Neural cell (in vitro differentiated cells): Measurements from ENCODE around the gene MGME1.

Source experiments
- EP300 ChIP-seq: fragments of 450-650 bp; conservative IDR thresholded peaks from 2 replicates; pipeline ENCODE4 v1.6.1; 2014; ENCODE audit warnings: antibody characterized with exemption, mild to moderate bottlenecking, moderate library complexity; ENCODE audit not compliant: poor library complexity, severe bottlenecking
- MXI1 ChIP-seq: fragments of 450-650 bp; conservative IDR thresholded peaks from 2 replicates; pipeline ENCODE4 v1.6.1; 2014; ENCODE audit warnings: antibody characterized with exemption, mild to moderate bottlenecking; ENCODE audit not compliant: poor library complexity, severe bottlenecking
- POLR2AphosphoS5 ChIP-seq: IDR thresholded peaks from 2 replicates; pipeline ENCODE4 v1.6.1; 2012
- TAF1 ChIP-seq: IDR thresholded peaks from 2 replicates; pipeline ENCODE4 v1.6.1; 2012; ENCODE audit warnings: low read depth
- TF ChIP-seq, protein P1 (sequence below): IDR thresholded peaks from 2 replicates; pipeline ENCODE4 v1.6.1; 2012; ENCODE audit warnings: borderline replicate concordance
- TF ChIP-seq, protein P2 (sequence below): fragments of 450-650 bp; IDR thresholded peaks from 2 replicates; pipeline ENCODE4 v1.5.1; 2014; ENCODE audit warnings: antibody characterized with exemption, mild to moderate bottlenecking, moderate library complexity; ENCODE audit not compliant: poor library complexity, severe bottlenecking

DNA sequence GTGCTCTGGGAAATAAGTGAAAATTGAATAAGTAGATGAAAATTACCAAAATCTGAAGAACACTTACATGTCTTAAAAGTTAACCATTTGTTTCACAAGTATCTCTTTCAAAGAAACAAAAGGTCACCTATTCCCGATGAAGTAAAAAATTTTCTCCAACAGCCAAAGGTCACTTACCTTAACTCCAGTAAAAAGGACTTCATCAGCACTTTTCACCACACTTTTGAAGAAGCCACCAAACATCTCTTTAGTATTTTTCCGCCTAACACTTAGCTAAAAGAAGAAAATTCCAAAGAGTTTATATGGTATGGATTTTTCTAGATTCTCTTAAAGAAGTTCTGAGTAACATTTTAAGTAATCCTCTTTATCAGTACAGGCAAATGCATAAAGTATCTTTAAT is 17.5 kb upstream of the MGME1 start:
- TF ChIP-seq, protein P1, sequence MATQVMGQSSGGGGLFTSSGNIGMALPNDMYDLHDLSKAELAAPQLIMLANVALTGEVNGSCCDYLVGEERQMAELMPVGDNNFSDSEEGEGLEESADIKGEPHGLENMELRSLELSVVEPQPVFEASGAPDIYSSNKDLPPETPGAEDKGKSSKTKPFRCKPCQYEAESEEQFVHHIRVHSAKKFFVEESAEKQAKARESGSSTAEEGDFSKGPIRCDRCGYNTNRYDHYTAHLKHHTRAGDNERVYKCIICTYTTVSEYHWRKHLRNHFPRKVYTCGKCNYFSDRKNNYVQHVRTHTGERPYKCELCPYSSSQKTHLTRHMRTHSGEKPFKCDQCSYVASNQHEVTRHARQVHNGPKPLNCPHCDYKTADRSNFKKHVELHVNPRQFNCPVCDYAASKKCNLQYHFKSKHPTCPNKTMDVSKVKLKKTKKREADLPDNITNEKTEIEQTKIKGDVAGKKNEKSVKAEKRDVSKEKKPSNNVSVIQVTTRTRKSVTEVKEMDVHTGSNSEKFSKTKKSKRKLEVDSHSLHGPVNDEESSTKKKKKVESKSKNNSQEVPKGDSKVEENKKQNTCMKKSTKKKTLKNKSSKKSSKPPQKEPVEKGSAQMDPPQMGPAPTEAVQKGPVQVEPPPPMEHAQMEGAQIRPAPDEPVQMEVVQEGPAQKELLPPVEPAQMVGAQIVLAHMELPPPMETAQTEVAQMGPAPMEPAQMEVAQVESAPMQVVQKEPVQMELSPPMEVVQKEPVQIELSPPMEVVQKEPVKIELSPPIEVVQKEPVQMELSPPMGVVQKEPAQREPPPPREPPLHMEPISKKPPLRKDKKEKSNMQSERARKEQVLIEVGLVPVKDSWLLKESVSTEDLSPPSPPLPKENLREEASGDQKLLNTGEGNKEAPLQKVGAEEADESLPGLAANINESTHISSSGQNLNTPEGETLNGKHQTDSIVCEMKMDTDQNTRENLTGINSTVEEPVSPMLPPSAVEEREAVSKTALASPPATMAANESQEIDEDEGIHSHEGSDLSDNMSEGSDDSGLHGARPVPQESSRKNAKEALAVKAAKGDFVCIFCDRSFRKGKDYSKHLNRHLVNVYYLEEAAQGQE = no peak
- TF ChIP-seq, protein P2, sequence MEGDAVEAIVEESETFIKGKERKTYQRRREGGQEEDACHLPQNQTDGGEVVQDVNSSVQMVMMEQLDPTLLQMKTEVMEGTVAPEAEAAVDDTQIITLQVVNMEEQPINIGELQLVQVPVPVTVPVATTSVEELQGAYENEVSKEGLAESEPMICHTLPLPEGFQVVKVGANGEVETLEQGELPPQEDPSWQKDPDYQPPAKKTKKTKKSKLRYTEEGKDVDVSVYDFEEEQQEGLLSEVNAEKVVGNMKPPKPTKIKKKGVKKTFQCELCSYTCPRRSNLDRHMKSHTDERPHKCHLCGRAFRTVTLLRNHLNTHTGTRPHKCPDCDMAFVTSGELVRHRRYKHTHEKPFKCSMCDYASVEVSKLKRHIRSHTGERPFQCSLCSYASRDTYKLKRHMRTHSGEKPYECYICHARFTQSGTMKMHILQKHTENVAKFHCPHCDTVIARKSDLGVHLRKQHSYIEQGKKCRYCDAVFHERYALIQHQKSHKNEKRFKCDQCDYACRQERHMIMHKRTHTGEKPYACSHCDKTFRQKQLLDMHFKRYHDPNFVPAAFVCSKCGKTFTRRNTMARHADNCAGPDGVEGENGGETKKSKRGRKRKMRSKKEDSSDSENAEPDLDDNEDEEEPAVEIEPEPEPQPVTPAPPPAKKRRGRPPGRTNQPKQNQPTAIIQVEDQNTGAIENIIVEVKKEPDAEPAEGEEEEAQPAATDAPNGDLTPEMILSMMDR = no peak
- no peak for TF ChIP-seq EP300
- no peak for TF ChIP-seq POLR2AphosphoS5
- TF ChIP-seq TAF1 = no peak
- TF ChIP-seq MXI1 = no peak
